Esophagus squamous epithelium (tissue), 5 donors: ENCODE measurements around the gene HMHB1. TPM values are rescaled to one million over a fixed set of nuclear protein-coding genes. Genes with fewer than 3 reads are reported as not detected.

Source experiments
- DNase-seq: peaks from one replicate; lab custom pipeline; 2025; lab: John Stamatoyannopoulos, UW
- H3K27ac ChIP-seq, 4 donors: fragments of 200-600 bp; sonication (generic); one replicate each; pipeline ENCODE4 v1.5.1; 2016 to 2019; ENCODE audit warnings: mild to moderate bottlenecking in 1 of 4
- H3K27me3 ChIP-seq, 4 donors: fragments of 200-600 bp; sonication (generic); 1 replicate in 3 of 4; 2 replicates in 1 of 4; pipeline versions ENCODE4 v1.5.1 to v1.6.0; 2017 to 2021; ENCODE audit warnings: antibody characterized with exemption in 1 of 4
- H3K36me3 ChIP-seq, 3 donors: fragments of 200-600 bp; sonication (generic); one replicate each; pipeline ENCODE4 v1.5.1; 2016 to 2019
- H3K4me1 ChIP-seq, 3 donors: fragments of 200-600 bp; sonication (generic); one replicate each; pipeline ENCODE4 v1.5.1; 2017 to 2019
- H3K4me3 ChIP-seq, 4 donors: fragments of 200-600 bp; sonication (generic); 1 replicate in 3 of 4; 2 replicates in 1 of 4; pipeline ENCODE4 v1.5.1; 2016 to 2019; ENCODE audit warnings: mild to moderate bottlenecking in 2 of 4, moderate library complexity in 1 of 4
- H3K9me3 ChIP-seq, 3 donors: fragments of 200-600 bp; sonication (generic); one replicate each; pipeline ENCODE4 v1.5.1; 2016 to 2019
- CTCF ChIP-seq, 6 experiments: fragments of 450-650 bp in 4 of 6; fragments of 200-600 bp in 2 of 6; sonication (generic) in 2 of 6; IDR thresholded peaks; one replicate each; pipeline ENCODE4 v1.5.1; 2016 to 2019; ENCODE audit warnings: antibody characterized with exemption in 6 of 6, mild to moderate bottlenecking in 4 of 6, moderate library complexity in 4 of 6
- POLR2A ChIP-seq, 4 donors: fragments of 450-650 bp; IDR thresholded peaks; one replicate each; pipeline ENCODE4 v1.6.1; 2017; ENCODE audit warnings: antibody characterized with exemption in 4 of 4, mild to moderate bottlenecking in 4 of 4, moderate library complexity in 3 of 4
- WGBS, 2 donors: methylation state at CpG; one replicate each; pipeline ENCODE4 v1.1.5; 2018; 5-methylcytosine and 5-hydroxymethylcytosine counted together
- intact Hi-C: fragments of 100-400 bp; cut with DNase I; formaldehyde crosslinking; loops from one replicate; pipeline ENCODE4 v1.15.0; 2022
- total RNA-seq, 4 donors: library from RNA; depleted of rRNA; stranded (reverse); fragments of >200 nt; gene quantifications; one replicate each; pipeline ENCODE4 v1.1.0, GENCODE V29; 2016
- donor health status: DM: yes; HTN: yes; CAD: no.

Gene HMHB1
- total RNA-seq, result not detected

- no peak within 1 kb of the TSS for H3K4me3 ChIP-seq
- intact Hi-C loops, result no loop called here
- H3K27me3 ChIP-seq, result peaks cover 0 to 5% (median 0%) of the 10 kb centered on the region in 4 donors
- 60 to 77% methylated on average over 15 to 16 of the region's 16 CpGs for WGBS, 2 donors
- H3K9me3 ChIP-seq, result no peaks in the 10 kb centered on the region
- TF ChIP-seq POLR2A (IDR thresholded peaks at IDR 0.05), result no peak
- TF ChIP-seq CTCF (IDR thresholded peaks at IDR 0.05), result no peak
- H3K27ac ChIP-seq, result no peak within 1 kb of the TSS
- H3K4me1 ChIP-seq, result no peaks in the 10 kb centered on the region
- DNase-seq, result no peak
- no peaks in the 10 kb centered on the region for H3K36me3 ChIP-seq
These were observed at the start of gene HMHB1 for GRCh38 chr5:143812085-143812705. Gene HMHB1 (plus strand): TSS chr5:143812161.

- Histone ChIP-seq H3K9me3 (no peaks in the 10 kb centered on the region), H3K27me3 (no peaks in the 10 kb centered on the region), H3K27ac (no peak overlapping the region), H3K4me1 (peaks cover 0 to 13% (median 0%) of the 10 kb centered on the region in 3 donors), H3K36me3 (no peaks in the 10 kb centered on the region), H3K4me3 (no peak overlapping the region)
- intact Hi-C loops, result no loop called here
- WGBS, 2 donors, result 93 to 94% methylated on average over 5 of the region's 5 CpGs
- no peak for TF ChIP-seq POLR2A (IDR thresholded peaks at IDR 0.05)
- TF ChIP-seq CTCF (IDR thresholded peaks at IDR 0.05), result no peak
- no peak for DNase-seq
These were observed 49.2 kb upstream of the HMHB1 start for GRCh38 chr5:143762636-143763220.

GRCh38 chr5:143767162-143767561 lies 44.8 kb upstream of the HMHB1 start:
- Histone ChIP-seq H3K4me1 (peaks cover 0 to 8% (median 0%) of the 10 kb centered on the region in 3 donors), H3K27ac (no peak overlapping the region), H3K4me3 (no peak overlapping the region), H3K36me3 (no peaks in the 10 kb centered on the region), H3K27me3 (no peaks in the 10 kb centered on the region), H3K9me3 (no peaks in the 10 kb centered on the region)
- WGBS, 2 donors, result 77 to 86% methylated on average over 3 of the region's 3 CpGs
- no peak for DNase-seq
- intact Hi-C loops, result no loop called here
- TF ChIP-seq POLR2A (IDR thresholded peaks at IDR 0.05), result no peak

GRCh38 chr5:143769026-143769786 lies 42.8 kb upstream of the HMHB1 start:
- WGBS, 2 donors, result 68 to 79% methylated on average over 5 of the region's 5 CpGs
- H3K4me3 ChIP-seq, result no peak overlapping the region
- no peaks in the 10 kb centered on the region for H3K27me3 ChIP-seq
- no peak for DNase-seq
- peaks cover 0 to 8% (median 0%) of the 10 kb centered on the region in 3 donors for H3K4me1 ChIP-seq
- TF ChIP-seq POLR2A (IDR thresholded peaks at IDR 0.05) (no peak), CTCF (IDR thresholded peaks at IDR 0.05) (no peak)
- intact Hi-C loops, result no loop called here
- no peak overlapping the region for H3K27ac ChIP-seq
- no peaks in the 10 kb centered on the region for H3K36me3 ChIP-seq
- H3K9me3 ChIP-seq, result no peaks in the 10 kb centered on the region

GRCh38 chr5:143770450-143770849 lies 41.5 kb upstream of the HMHB1 start:
- Histone ChIP-seq H3K27ac (no peak overlapping the region), H3K4me3 (no peak overlapping the region), H3K9me3 (no peaks in the 10 kb centered on the region), H3K36me3 (no peaks in the 10 kb centered on the region), H3K27me3 (no peaks in the 10 kb centered on the region), H3K4me1 (peaks cover 0 to 8% (median 0%) of the 10 kb centered on the region in 3 donors)
- TF ChIP-seq POLR2A (IDR thresholded peaks at IDR 0.05) (no peak), CTCF (IDR thresholded peaks at IDR 0.05) (no peak)
- 89 to 92% methylated on average over 3 of the region's 3 CpGs for WGBS, 2 donors
- no peak for DNase-seq
- intact Hi-C loops, result no loop called here
